Prostate gland (tissue), 2 donors: Measurements from ENCODE around the gene IPMK.

Experiments used
- POLR2A ChIP-seq: fragments of 450-650 bp; IDR thresholded peaks from one replicate; pipeline ENCODE4 v1.6.1; 2016; ENCODE audit warnings: antibody characterized with exemption, mild to moderate bottlenecking
- TF ChIP-seq, protein P1 (sequence below), 4 experiments: fragments of 200-600 bp in 2 of 4; fragments of 450-650 bp in 2 of 4; sonication (generic) in 2 of 4; IDR thresholded peaks; 1 replicate in 3 of 4; 2 replicates in 1 of 4; pipeline ENCODE4 v1.5.1; 2016 to 2019; ENCODE audit warnings: antibody characterized with exemption in 4 of 4, mild to moderate bottlenecking in 2 of 4, moderate library complexity in 2 of 4

DNA sequence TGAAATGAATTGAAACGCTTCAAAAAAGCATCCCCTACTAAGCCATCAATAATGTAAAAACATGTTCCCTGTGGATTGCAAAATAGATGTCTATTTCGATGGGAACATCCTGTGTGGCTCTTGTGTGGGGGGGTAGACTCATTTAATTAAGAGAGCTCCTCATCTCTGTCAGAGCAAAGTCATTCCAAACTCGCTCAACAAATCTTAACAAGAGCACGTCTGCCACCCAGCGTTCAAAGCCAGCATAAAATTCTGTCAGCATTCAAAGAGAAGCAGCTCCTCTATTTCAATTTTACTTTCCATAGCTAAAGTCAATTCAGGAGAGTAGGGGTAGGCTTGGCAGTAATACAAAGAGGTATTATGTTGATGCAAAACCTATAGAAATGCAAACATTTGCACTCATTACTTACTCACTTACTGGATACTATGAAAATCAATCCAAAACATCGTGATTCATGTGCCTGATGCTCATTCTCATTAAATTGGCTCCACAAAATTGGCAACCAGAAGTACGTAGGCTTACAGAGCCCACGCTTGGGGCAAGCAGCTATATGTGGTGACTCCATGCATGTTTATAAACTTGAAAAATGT is 114.9 kb downstream of the IPMK start:
- TF ChIP-seq, protein P1, sequence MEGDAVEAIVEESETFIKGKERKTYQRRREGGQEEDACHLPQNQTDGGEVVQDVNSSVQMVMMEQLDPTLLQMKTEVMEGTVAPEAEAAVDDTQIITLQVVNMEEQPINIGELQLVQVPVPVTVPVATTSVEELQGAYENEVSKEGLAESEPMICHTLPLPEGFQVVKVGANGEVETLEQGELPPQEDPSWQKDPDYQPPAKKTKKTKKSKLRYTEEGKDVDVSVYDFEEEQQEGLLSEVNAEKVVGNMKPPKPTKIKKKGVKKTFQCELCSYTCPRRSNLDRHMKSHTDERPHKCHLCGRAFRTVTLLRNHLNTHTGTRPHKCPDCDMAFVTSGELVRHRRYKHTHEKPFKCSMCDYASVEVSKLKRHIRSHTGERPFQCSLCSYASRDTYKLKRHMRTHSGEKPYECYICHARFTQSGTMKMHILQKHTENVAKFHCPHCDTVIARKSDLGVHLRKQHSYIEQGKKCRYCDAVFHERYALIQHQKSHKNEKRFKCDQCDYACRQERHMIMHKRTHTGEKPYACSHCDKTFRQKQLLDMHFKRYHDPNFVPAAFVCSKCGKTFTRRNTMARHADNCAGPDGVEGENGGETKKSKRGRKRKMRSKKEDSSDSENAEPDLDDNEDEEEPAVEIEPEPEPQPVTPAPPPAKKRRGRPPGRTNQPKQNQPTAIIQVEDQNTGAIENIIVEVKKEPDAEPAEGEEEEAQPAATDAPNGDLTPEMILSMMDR (IDR thresholded peaks at IDR 0.05) = peak in 2 of 4 experiments; percentile 34 to 45
- no peak for TF ChIP-seq POLR2A
